Raji (cell line): ENCODE measurements around the gene DYNC1I1.

Experiments
- POLR2A ChIP-seq: IDR thresholded peaks from 2 replicates; pipeline ENCODE4 v1.6.1; 2011; ENCODE audit warnings: low read depth, low read length, control low read depth; ENCODE audit not compliant: insufficient read depth

DYNC1I1 gene

GRCh38 chr7:95776561-95777185 lies 4.3 kb downstream of the DYNC1I1 start:
- no peak for TF ChIP-seq POLR2A

GRCh38 chr7:95777269-95777668 lies 4.9 kb downstream of the DYNC1I1 start:
- TF ChIP-seq POLR2A: no peak

GRCh38 chr7:95780665-95781064 lies 8.3 kb downstream of the DYNC1I1 start:
- TF ChIP-seq POLR2A: no peak

GRCh38 chr7:95781961-95782586 lies 9.7 kb downstream of the DYNC1I1 start:
- TF ChIP-seq POLR2A: no peak

GRCh38 chr7:95784796-95785195 lies 12.4 kb downstream of the DYNC1I1 start:
- no peak for TF ChIP-seq POLR2A

GRCh38 chr7:95788258-95788657 lies 15.9 kb downstream of the DYNC1I1 start:
- no peak for TF ChIP-seq POLR2A

- TF ChIP-seq POLR2A: no peak
Observed at GRCh38 chr7:95788884-95789283, 16.5 kb downstream of the DYNC1I1 start.

- TF ChIP-seq POLR2A: no peak
Observed at GRCh38 chr7:95793658-95794057, 21.3 kb downstream of the DYNC1I1 start.

- TF ChIP-seq POLR2A: no peak
Observed at GRCh38 chr7:95794917-95795515, 22.7 kb downstream of the DYNC1I1 start.

- TF ChIP-seq POLR2A: no peak
Observed at GRCh38 chr7:95796617-95797016, 24.3 kb downstream of the DYNC1I1 start.

GRCh38 chr7:95798401-95798930 lies 26.1 kb downstream of the DYNC1I1 start:
- no peak for TF ChIP-seq POLR2A

- no peak for TF ChIP-seq POLR2A
Observed at GRCh38 chr7:95800787-95801186, 28.4 kb downstream of the DYNC1I1 start.

- no peak for TF ChIP-seq POLR2A
Observed at GRCh38 chr7:95802270-95802669, 29.9 kb downstream of the DYNC1I1 start.

- no peak for TF ChIP-seq POLR2A
Observed at GRCh38 chr7:95804052-95804451, 31.7 kb downstream of the DYNC1I1 start.

- no peak for TF ChIP-seq POLR2A
Observed at GRCh38 chr7:95805909-95806308, 33.6 kb downstream of the DYNC1I1 start.

GRCh38 chr7:95808396-95808795 lies 36.0 kb downstream of the DYNC1I1 start:
- no peak for TF ChIP-seq POLR2A
